Measurements from ENCODE around the gene OR7C1. TPM values are rescaled to one million over a fixed set of nuclear protein-coding genes. Genes with fewer than 3 reads are reported as not detected.
"Not testable (repeated sequence)": the region's sequence is repeated elsewhere in the genome, so short reads cannot be mapped to it uniquely, and the experiment has no call there.

The OR7C1 gene
- total and polyA plus RNA-seq, 12 donors, result 0.01 to 0.07 (median 0.02) TPM; not detected in 7

DNA sequence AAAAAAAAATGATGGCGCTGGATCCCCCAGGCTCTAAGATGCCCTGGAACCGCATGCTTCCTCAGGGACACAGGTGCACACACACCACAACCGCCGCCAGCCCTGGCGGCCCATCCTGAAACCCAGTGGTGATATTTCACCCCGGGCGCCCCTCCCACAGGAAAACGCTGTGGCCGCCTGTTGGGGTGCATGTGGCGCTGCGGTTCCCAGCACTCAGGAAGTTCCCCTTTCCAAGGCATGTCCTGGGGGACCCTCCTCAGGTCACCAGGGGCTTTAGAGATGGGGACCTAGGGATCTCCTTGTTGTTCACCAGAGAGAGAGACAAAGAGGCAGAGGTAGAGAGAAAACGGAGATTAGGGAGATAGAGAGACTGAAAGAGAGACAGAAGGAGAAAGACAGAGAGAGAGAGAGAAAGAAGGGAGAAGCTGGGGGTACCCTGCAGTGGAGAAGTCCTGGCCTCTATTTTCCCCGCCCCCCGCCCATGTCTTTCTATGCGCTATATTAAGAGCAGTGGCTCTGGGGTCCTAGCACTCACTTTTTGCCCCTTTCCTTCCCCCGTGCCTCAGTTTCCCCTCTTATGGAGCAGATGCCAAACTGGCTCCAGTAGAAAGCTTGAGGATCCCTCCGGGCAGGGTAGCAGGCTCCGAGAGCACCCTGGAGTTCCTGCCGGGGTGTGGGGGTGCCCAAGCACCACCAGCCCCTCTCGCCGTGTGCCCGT, 59.0 kb downstream of the OR7C1 start:
- H3K4me3 ChIP-seq, result peak overlapping the region in 9 of 10 donors; percentile 10 to 62 (median 32)
- peaks cover 0 to 12% (median 0%) of the 10 kb centered on the region in 9 donors for H3K4me1 ChIP-seq
- 5 to 7% methylated on average over 22 of the region's 22 CpGs for WGBS, 2 donors
- H3K27ac ChIP-seq, result peak overlapping the region in 2 of 10 donors; percentile 12 to 87
- H3K27me3 ChIP-seq, result peaks cover 0 to 48% (median 30%) of the 10 kb centered on the region in 7 donors
- H3K36me3 ChIP-seq, result peaks cover 0 to 24% (median 0%) of the 10 kb centered on the region in 9 donors
- ATAC-seq (peak in 2 of 8 donors; percentile 24 to 28), DNase-seq (peak in 1 of 2 donors; percentile 24)
- no peaks in the 10 kb centered on the region for H3K9me3 ChIP-seq
- TF ChIP-seq, protein P1, sequence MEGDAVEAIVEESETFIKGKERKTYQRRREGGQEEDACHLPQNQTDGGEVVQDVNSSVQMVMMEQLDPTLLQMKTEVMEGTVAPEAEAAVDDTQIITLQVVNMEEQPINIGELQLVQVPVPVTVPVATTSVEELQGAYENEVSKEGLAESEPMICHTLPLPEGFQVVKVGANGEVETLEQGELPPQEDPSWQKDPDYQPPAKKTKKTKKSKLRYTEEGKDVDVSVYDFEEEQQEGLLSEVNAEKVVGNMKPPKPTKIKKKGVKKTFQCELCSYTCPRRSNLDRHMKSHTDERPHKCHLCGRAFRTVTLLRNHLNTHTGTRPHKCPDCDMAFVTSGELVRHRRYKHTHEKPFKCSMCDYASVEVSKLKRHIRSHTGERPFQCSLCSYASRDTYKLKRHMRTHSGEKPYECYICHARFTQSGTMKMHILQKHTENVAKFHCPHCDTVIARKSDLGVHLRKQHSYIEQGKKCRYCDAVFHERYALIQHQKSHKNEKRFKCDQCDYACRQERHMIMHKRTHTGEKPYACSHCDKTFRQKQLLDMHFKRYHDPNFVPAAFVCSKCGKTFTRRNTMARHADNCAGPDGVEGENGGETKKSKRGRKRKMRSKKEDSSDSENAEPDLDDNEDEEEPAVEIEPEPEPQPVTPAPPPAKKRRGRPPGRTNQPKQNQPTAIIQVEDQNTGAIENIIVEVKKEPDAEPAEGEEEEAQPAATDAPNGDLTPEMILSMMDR (IDR thresholded peaks at IDR 0.05), result no peak
- intact Hi-C loops (cut with DNase I), result no loop called here

DNA sequence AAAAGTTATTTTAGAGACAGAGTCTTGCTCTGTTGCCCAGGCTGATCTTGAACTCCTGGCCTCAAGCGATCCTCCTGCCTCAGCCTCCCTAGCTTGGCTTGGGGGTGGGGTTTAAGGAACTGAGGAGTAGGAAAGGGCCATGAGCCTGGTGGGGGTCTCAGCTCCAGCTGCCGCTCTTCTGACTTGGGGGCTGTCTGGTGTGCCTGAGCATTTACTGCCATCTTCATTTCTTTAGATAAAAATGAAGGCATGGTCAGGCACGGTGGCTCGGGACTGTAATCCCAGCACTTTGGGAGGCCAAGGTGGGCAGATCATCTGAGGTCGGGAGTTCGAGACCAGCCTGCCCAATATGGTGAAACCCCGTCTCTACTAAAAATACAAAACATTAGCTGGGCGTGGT, 59.7 kb downstream of the OR7C1 start:
- DNase-seq; H3K9me3 ChIP-seq; ATAC-seq; intact Hi-C loops (cut with DNase I): not testable (repeated sequence)
- Histone ChIP-seq H3K27ac (peak overlapping the region in 1 of 10 donors; percentile 87), H3K4me3 (peak overlapping the region in 2 of 10 donors; percentile 48 to 62), H3K27me3 (peaks cover 0 to 47% (median 30%) of the 10 kb centered on the region in 7 donors), H3K36me3 (peaks cover 0 to 29% (median 0%) of the 10 kb centered on the region in 9 donors), H3K4me1 (peaks cover 0 to 12% (median 0%) of the 10 kb centered on the region in 9 donors)
- WGBS, 2 donors, result 78 to 87% methylated on average over 8 of the region's 8 CpGs

DNA sequence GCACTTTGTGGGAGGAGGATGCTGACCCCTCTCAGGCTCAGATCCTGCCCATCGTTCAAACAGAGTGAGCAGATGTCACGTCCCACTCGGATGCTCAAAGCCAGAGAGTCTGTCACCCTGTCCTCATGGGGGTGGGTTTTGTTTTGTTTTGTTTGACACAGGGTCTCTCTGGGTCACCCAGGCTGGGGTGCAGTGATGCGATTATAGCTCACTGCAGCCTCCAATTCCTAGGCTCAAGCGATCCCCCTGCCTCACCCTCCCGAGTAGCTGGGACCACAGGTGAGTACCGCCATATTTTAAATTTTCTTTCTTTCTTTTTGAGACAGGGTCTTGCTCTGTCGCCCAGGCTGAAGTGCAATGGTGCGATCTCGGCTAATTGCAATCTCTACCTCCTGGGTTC, 60.6 kb downstream of the OR7C1 start:
- intact Hi-C loops (cut with DNase I), result no loop called here
- ATAC-seq (no peak), DNase-seq (no peak)
- Histone ChIP-seq H3K9me3 (no peaks in the 10 kb centered on the region), H3K27me3 (peaks cover 0 to 43% (median 30%) of the 10 kb centered on the region in 7 donors), H3K27ac (no peak overlapping the region), H3K4me1 (peaks cover 0 to 12% (median 0%) of the 10 kb centered on the region in 9 donors), H3K4me3 (no peak overlapping the region), H3K36me3 (peaks cover 0 to 38% (median 0%) of the 10 kb centered on the region in 9 donors)
- TF ChIP-seq, protein P1 (IDR thresholded peaks at IDR 0.05), result no peak
- WGBS, 2 donors, result 74 to 76% methylated on average over 10 of the region's 10 CpGs

DNA sequence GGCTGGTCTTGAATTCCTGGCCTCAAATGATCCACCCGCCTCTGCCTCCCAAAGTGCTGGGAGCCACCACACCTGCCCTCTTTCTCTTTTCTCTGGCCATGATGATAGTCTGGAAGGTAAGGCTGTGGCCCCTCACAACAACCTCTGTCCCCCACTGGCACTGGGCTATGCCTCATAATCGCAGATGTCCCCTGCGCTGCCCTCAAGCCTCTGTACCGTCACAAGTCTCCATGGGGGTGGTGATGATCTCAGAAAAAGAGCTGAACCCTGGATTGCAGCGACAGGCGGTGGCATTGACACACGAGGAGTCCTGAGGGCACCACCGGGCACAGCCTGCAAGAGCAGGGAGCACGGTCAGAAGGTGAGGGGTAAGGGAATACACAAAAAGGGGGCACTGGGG, 61.3 kb downstream of the OR7C1 start:
- Histone ChIP-seq H3K27me3 (peaks cover 0 to 46% (median 30%) of the 10 kb centered on the region in 7 donors), H3K36me3 (peaks cover 0 to 45% (median 0%) of the 10 kb centered on the region in 9 donors), H3K4me1 (peaks cover 0 to 12% (median 0%) of the 10 kb centered on the region in 9 donors)
- intact Hi-C loops (cut with DNase I); H3K9me3 ChIP-seq; H3K4me3 ChIP-seq; H3K27ac ChIP-seq; DNase-seq; ATAC-seq: not testable (repeated sequence)
- WGBS, 2 donors, result 66 to 76% methylated on average over 8 to 9 of the region's 9 CpGs

DNA sequence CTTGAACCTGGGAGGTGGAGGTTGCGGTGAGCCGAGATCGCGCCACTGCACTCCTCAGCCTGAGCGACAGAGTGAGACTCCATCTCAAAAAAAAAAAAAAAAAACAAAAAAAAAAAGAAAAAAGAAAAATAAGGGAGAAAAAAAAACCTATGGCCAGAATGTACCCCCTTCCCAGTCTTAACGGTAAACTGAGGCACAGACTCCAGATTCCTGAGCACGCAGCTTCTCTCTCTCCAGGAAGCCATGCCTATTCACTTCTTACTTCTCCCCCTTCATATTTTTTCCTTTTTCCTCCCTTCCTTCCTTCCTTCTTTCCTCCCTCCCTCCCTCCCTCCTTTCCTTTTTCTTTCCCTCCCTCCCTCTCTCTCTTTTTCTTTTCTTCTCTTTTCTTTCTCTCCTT, 62.0 kb downstream of the OR7C1 start:
- Histone ChIP-seq H3K9me3 (no peaks in the 10 kb centered on the region), H3K4me1 (peaks cover 0 to 12% (median 0%) of the 10 kb centered on the region in 9 donors), H3K4me3 (no peak overlapping the region), H3K27ac (no peak overlapping the region), H3K27me3 (peaks cover 0 to 49% (median 30%) of the 10 kb centered on the region in 7 donors), H3K36me3 (peaks cover 0 to 52% (median 0%) of the 10 kb centered on the region in 9 donors)
- ATAC-seq (no peak), DNase-seq (no peak)
- TF ChIP-seq, protein P1 (IDR thresholded peaks at IDR 0.05), result no peak
- 86 to 88% methylated on average over 7 of the region's 7 CpGs for WGBS, 2 donors
- intact Hi-C loops (cut with DNase I), result no loop called here

Data from heart right ventricle (tissue), 16 donors.